ENCODE data around the gene PPEF1.

Gene PPEF1

GRCh38 chrX:18674788-18675735, 32.4 kb upstream of the PPEF1 start:
- H3K4me3 ChIP-seq (ENCODE audit: low read length): peak overlapping the region; percentile 78
- H4K20me1 ChIP-seq (ENCODE audit: control insufficient read depth, insufficient read depth, low read depth, low read length): no peaks in the 10 kb centered on the region
- no peaks in the 10 kb centered on the region for H3K9me3 ChIP-seq (ENCODE audit: control insufficient read depth, insufficient read depth, low read length)
- H3K36me3 ChIP-seq (ENCODE audit: control insufficient read depth, low read length): no peaks in the 10 kb centered on the region
- H3K9me2 ChIP-seq (replicated peaks; ENCODE audit: control insufficient read depth, low read length): no peaks in the 10 kb centered on the region
- no peaks in the 10 kb centered on the region for H3K79me2 ChIP-seq (ENCODE audit: control insufficient read depth, low read length)
- no peaks in the 10 kb centered on the region for H3K27me3 ChIP-seq (ENCODE audit: control insufficient read depth, low read length)
- TF ChIP-seq EZH2phosphoT487 (IDR thresholded peaks at IDR 0.05; ENCODE audit: borderline replicate concordance, low read length) (no peak), CTCF (IDR thresholded peaks at IDR 0.05; ENCODE audit: low read depth, low read length, poor library complexity, severe bottlenecking) (no peak)
- H3K4me2 ChIP-seq (ENCODE audit: low read length): peak overlapping the region; percentile 71
- peak overlapping the region; percentile 48 for H3K27ac ChIP-seq (ENCODE audit: low read depth, low read length)
- H3F3A ChIP-seq (ENCODE audit: control insufficient read depth, insufficient read depth): no peaks in the 10 kb centered on the region
- H3K4me1 ChIP-seq (ENCODE audit: control insufficient read depth, low read length): peaks cover 4% of the 10 kb centered on the region; the same call in 1 of the 2 replicates

- TF ChIP-seq CTCF (IDR thresholded peaks at IDR 0.05; ENCODE audit: low read depth, low read length, poor library complexity, severe bottlenecking): no peak
- no peak for TF ChIP-seq EZH2phosphoT487 (IDR thresholded peaks at IDR 0.05; ENCODE audit: borderline replicate concordance, low read length)
- H3K9me2 ChIP-seq (replicated peaks; ENCODE audit: control insufficient read depth, low read length): no peaks in the 10 kb centered on the region
- H3K36me3 ChIP-seq (ENCODE audit: control insufficient read depth, low read length): no peaks in the 10 kb centered on the region
- H3K27me3 ChIP-seq (ENCODE audit: control insufficient read depth, low read length): no peaks in the 10 kb centered on the region
- H3K4me3 ChIP-seq (ENCODE audit: low read length): no peak overlapping the region
- no peaks in the 10 kb centered on the region for H3K79me2 ChIP-seq (ENCODE audit: control insufficient read depth, low read length)
- H4K20me1 ChIP-seq (ENCODE audit: control insufficient read depth, insufficient read depth, low read depth, low read length): no peaks in the 10 kb centered on the region
- peaks cover 4% of the 10 kb centered on the region; the same call in 1 of the 2 replicates for H3K4me1 ChIP-seq (ENCODE audit: control insufficient read depth, low read length)
- H3F3A ChIP-seq (ENCODE audit: control insufficient read depth, insufficient read depth): no peaks in the 10 kb centered on the region
- no peak overlapping the region for H3K27ac ChIP-seq (ENCODE audit: low read depth, low read length)
- H3K4me2 ChIP-seq (ENCODE audit: low read length): no peak overlapping the region
- H3K9me3 ChIP-seq (ENCODE audit: control insufficient read depth, insufficient read depth, low read length): no peaks in the 10 kb centered on the region
These were observed 31.4 kb upstream of the PPEF1 start for GRCh38 chrX:18676050-18676449.

GRCh38 chrX:18676470-18676869, 31.0 kb upstream of the PPEF1 start:
- H3K27me3 ChIP-seq (ENCODE audit: control insufficient read depth, low read length): no peaks in the 10 kb centered on the region
- H3K27ac ChIP-seq (ENCODE audit: low read depth, low read length): no peak overlapping the region
- no peaks in the 10 kb centered on the region for H3K36me3 ChIP-seq (ENCODE audit: control insufficient read depth, low read length)
- no peaks in the 10 kb centered on the region for H3K9me3 ChIP-seq (ENCODE audit: control insufficient read depth, insufficient read depth, low read length)
- TF ChIP-seq EZH2phosphoT487 (IDR thresholded peaks at IDR 0.05; ENCODE audit: borderline replicate concordance, low read length): no peak
- TF ChIP-seq CTCF (IDR thresholded peaks at IDR 0.05; ENCODE audit: low read depth, low read length, poor library complexity, severe bottlenecking): no peak
- H3K4me2 ChIP-seq (ENCODE audit: low read length): no peak overlapping the region
- H3K79me2 ChIP-seq (ENCODE audit: control insufficient read depth, low read length): no peaks in the 10 kb centered on the region
- H3K4me3 ChIP-seq (ENCODE audit: low read length): no peak overlapping the region
- H3K4me1 ChIP-seq (ENCODE audit: control insufficient read depth, low read length): peaks cover 4% of the 10 kb centered on the region; the same call in 1 of the 2 replicates
- no peaks in the 10 kb centered on the region for H3F3A ChIP-seq (ENCODE audit: control insufficient read depth, insufficient read depth)
- H4K20me1 ChIP-seq (ENCODE audit: control insufficient read depth, insufficient read depth, low read depth, low read length): no peaks in the 10 kb centered on the region
- no peaks in the 10 kb centered on the region for H3K9me2 ChIP-seq (replicated peaks; ENCODE audit: control insufficient read depth, low read length)

All from DOHH2 (cell line).